GM21529 (cell line): ENCODE data around the gene NFIA.

ENCODE experiments used
- ATAC-seq: cut with Tn5 transposase; IDR thresholded peaks from one replicate; pipeline ENCODE4 v1.9.1; 2021; ENCODE audit not compliant: unreplicated experiment

Gene NFIA

GRCh38 chr1:61472876-61473275 lies 390.5 kb downstream of the NFIA start:
- ATAC-seq, result no peak

- no peak for ATAC-seq
These were observed 392.0 kb downstream of the NFIA start for GRCh38 chr1:61474269-61474817.

- ATAC-seq, result no peak
These were observed 392.6 kb downstream of the NFIA start for GRCh38 chr1:61474963-61475362.

- ATAC-seq, result no peak
These were observed 394.9 kb downstream of the NFIA start for GRCh38 chr1:61477301-61477700.

GRCh38 chr1:61480273-61480935 lies 398.0 kb downstream of the NFIA start:
- ATAC-seq, result no peak

GRCh38 chr1:61481315-61481715 lies 399.0 kb downstream of the NFIA start:
- ATAC-seq, result no peak

- no peak for ATAC-seq
These were observed 399.9 kb downstream of the NFIA start for GRCh38 chr1:61482170-61482734.

GRCh38 chr1:61486783-61487536 lies 404.6 kb downstream of the NFIA start:
- no peak for ATAC-seq

- no peak for ATAC-seq
These were observed 405.4 kb downstream of the NFIA start for GRCh38 chr1:61487801-61488200.

- ATAC-seq, result no peak
These were observed 408.6 kb downstream of the NFIA start for GRCh38 chr1:61490924-61491323.

- ATAC-seq, result no peak
These were observed 409.1 kb downstream of the NFIA start for GRCh38 chr1:61491497-61491896.

- no peak for ATAC-seq
These were observed 411.6 kb downstream of the NFIA start for GRCh38 chr1:61494000-61494399.

- ATAC-seq, result no peak
These were observed 414.1 kb downstream of the NFIA start for GRCh38 chr1:61496501-61496900.

GRCh38 chr1:61497013-61497412 lies 414.7 kb downstream of the NFIA start:
- ATAC-seq, result no peak

- no peak for ATAC-seq
These were observed 416.0 kb downstream of the NFIA start for GRCh38 chr1:61498342-61498741.

- ATAC-seq, result no peak
These were observed 419.9 kb downstream of the NFIA start for GRCh38 chr1:61501971-61502916.

- ATAC-seq, result no peak
These were observed 421.9 kb downstream of the NFIA start for GRCh38 chr1:61504305-61504704.

GRCh38 chr1:61504852-61505390 lies 422.6 kb downstream of the NFIA start:
- ATAC-seq, result no peak

GRCh38 chr1:61506236-61506635 lies 423.9 kb downstream of the NFIA start:
- ATAC-seq, result no peak

GRCh38 chr1:61506944-61507500 lies 424.7 kb downstream of the NFIA start:
- ATAC-seq, result no peak
